HCT116 (cell line): Measurements from ENCODE around the gene NELFB.

Source experiments
- EZH2 ChIP-seq: fragments of 200-600 bp; sonication (generic); IDR thresholded peaks from 2 replicates; pipeline ENCODE4 v1.6.1; 2017; ENCODE audit warnings: antibody characterized with exemption, mixed run types
- EZH2phosphoT487 ChIP-seq: fragments of 200-600 bp; IDR thresholded peaks from 2 replicates; pipeline ENCODE4 v1.6.1; 2018; ENCODE audit warnings: antibody characterized with exemption, borderline replicate concordance
- POLR2A ChIP-seq: IDR thresholded peaks from 2 replicates; pipeline ENCODE4 v1.7.0; 2011; ENCODE audit warnings: borderline replicate concordance; ENCODE audit not compliant: insufficient read depth, insufficient read length; ENCODE audit errors: extremely low read depth
- POLR2AphosphoS5 ChIP-seq: IDR thresholded peaks from 2 replicates; pipeline ENCODE4 v1.6.1; 2011; ENCODE audit warnings: mild to moderate bottlenecking, low read depth, low read length, moderate library complexity
- ZNF274 ChIP-seq: fragments of 200-500 bp; sonication (Bioruptor generic); IDR thresholded peaks from 2 replicates; pipeline ENCODE4 v1.6.1; 2014; ENCODE audit warnings: mild to moderate bottlenecking, low read depth, low read length, inconsistent platforms
- TF ChIP-seq, protein P1 (sequence below), 3 experiments: fragments of 200-600 bp in 1 of 3; sonication (generic) in 1 of 3; IDR thresholded peaks in 2 of 3; conservative IDR thresholded peaks in 1 of 3; 2 replicates each; pipeline ENCODE4 v1.5.1; 2012 to 2017; ENCODE audit warnings: low read depth in 2 of 3, low read length in 2 of 3, antibody characterized with exemption in 1 of 3, borderline replicate concordance in 1 of 3, control low read depth in 1 of 3, mild to moderate bottlenecking in 1 of 3, mixed read lengths in 1 of 3, mixed run types in 1 of 3, moderate library complexity in 1 of 3; ENCODE audit not compliant: insufficient read depth in 1 of 3
- TF ChIP-seq, protein P2 (sequence below): IDR thresholded peaks from 2 replicates; pipeline ENCODE4 v1.6.1; 2011; ENCODE audit warnings: mild to moderate bottlenecking, low read length, moderate library complexity; ENCODE audit not compliant: insufficient replicate concordance; ENCODE audit errors: extremely low read depth
- TF ChIP-seq, protein P3 (sequence below): IDR thresholded peaks from 2 replicates; pipeline ENCODE4 v1.6.1; 2012; ENCODE audit warnings: low read depth

DNA sequence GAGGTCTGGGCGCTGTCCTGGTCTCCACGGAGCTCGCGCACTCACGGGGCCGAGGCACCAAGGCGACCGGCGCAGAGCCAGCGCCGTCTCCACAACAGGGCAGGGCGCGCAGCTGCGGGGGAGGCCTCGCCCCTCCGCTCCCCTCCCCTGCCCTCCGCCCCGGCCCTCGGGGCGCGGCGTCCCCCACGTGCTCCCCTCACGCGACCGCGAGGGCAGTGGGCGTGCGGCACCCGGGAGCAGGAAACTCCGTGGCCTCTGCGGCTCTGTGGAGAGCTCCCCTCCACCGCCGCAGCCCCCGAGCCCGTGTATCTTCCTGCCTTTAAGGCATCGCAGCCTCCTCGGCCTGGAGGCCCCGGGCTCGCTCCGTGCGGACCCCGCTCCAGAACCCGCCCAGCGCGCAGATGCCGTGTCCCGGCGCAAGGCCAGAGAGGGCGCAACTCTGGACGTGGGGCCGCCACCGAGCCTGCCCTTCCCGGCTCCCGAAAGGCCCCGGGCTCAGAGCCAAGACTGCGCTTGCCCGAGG lies 14.7 kb upstream of the NELFB start:
- peak; percentile 64 for TF ChIP-seq POLR2A
- TF ChIP-seq, protein P1, sequence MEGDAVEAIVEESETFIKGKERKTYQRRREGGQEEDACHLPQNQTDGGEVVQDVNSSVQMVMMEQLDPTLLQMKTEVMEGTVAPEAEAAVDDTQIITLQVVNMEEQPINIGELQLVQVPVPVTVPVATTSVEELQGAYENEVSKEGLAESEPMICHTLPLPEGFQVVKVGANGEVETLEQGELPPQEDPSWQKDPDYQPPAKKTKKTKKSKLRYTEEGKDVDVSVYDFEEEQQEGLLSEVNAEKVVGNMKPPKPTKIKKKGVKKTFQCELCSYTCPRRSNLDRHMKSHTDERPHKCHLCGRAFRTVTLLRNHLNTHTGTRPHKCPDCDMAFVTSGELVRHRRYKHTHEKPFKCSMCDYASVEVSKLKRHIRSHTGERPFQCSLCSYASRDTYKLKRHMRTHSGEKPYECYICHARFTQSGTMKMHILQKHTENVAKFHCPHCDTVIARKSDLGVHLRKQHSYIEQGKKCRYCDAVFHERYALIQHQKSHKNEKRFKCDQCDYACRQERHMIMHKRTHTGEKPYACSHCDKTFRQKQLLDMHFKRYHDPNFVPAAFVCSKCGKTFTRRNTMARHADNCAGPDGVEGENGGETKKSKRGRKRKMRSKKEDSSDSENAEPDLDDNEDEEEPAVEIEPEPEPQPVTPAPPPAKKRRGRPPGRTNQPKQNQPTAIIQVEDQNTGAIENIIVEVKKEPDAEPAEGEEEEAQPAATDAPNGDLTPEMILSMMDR (IDR thresholded peaks at IDR 0.05 in 2 of 3, conservative IDR thresholded peaks at IDR 0.05 in 1 of 3; ENCODE audit: borderline replicate concordance in 1 of 3, insufficient read depth in 1 of 3, low read depth in 2 of 3, low read length in 2 of 3): no peak
- TF ChIP-seq, protein P2, sequence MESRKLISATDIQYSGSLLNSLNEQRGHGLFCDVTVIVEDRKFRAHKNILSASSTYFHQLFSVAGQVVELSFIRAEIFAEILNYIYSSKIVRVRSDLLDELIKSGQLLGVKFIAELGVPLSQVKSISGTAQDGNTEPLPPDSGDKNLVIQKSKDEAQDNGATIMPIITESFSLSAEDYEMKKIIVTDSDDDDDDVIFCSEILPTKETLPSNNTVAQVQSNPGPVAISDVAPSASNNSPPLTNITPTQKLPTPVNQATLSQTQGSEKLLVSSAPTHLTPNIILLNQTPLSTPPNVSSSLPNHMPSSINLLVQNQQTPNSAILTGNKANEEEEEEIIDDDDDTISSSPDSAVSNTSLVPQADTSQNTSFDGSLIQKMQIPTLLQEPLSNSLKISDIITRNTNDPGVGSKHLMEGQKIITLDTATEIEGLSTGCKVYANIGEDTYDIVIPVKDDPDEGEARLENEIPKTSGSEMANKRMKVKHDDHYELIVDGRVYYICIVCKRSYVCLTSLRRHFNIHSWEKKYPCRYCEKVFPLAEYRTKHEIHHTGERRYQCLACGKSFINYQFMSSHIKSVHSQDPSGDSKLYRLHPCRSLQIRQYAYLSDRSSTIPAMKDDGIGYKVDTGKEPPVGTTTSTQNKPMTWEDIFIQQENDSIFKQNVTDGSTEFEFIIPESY: no peak
- TF ChIP-seq POLR2AphosphoS5: peak; percentile 64
- no peak for TF ChIP-seq ZNF274
- TF ChIP-seq, protein P3, sequence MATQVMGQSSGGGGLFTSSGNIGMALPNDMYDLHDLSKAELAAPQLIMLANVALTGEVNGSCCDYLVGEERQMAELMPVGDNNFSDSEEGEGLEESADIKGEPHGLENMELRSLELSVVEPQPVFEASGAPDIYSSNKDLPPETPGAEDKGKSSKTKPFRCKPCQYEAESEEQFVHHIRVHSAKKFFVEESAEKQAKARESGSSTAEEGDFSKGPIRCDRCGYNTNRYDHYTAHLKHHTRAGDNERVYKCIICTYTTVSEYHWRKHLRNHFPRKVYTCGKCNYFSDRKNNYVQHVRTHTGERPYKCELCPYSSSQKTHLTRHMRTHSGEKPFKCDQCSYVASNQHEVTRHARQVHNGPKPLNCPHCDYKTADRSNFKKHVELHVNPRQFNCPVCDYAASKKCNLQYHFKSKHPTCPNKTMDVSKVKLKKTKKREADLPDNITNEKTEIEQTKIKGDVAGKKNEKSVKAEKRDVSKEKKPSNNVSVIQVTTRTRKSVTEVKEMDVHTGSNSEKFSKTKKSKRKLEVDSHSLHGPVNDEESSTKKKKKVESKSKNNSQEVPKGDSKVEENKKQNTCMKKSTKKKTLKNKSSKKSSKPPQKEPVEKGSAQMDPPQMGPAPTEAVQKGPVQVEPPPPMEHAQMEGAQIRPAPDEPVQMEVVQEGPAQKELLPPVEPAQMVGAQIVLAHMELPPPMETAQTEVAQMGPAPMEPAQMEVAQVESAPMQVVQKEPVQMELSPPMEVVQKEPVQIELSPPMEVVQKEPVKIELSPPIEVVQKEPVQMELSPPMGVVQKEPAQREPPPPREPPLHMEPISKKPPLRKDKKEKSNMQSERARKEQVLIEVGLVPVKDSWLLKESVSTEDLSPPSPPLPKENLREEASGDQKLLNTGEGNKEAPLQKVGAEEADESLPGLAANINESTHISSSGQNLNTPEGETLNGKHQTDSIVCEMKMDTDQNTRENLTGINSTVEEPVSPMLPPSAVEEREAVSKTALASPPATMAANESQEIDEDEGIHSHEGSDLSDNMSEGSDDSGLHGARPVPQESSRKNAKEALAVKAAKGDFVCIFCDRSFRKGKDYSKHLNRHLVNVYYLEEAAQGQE: no peak
- no peak for TF ChIP-seq EZH2phosphoT487
- TF ChIP-seq EZH2: no peak
